Kidney (tissue), 14 donors: ENCODE results near the gene NRP1. TPM values are rescaled to one million over a fixed set of nuclear protein-coding genes. Genes with fewer than 3 reads are reported as not detected.

ENCODE experiments used
- DNase-seq, 5 donors: peaks; one replicate each; pipeline ENCODE4 v3.0.0-alpha.2; 2013 to 2020
- FAIRE-seq: peaks from 2 replicates; lab custom pipeline; 2012; peaks lifted over from hg19 to GRCh38; lab: Jason Lieb, UNC
- H3K27ac ChIP-seq, 2 donors: one replicate each; pipeline ENCODE4 v1.7.0; 2013; ENCODE audit warnings: low read depth in 2 of 2, low read length in 2 of 2, inconsistent platforms in 1 of 2
- H3K27me3 ChIP-seq: one replicate; pipeline ENCODE4 v1.7.1; 2013; ENCODE audit warnings: low read length, inconsistent platforms; ENCODE audit not compliant: control insufficient read depth, insufficient read depth
- H3K36me3 ChIP-seq, 3 donors: one replicate each; pipeline versions ENCODE4 v1.7.0 to v1.7.1; 2013; ENCODE audit warnings: low read length in 3 of 3, control low read depth in 1 of 3, inconsistent platforms in 1 of 3; ENCODE audit not compliant: insufficient read depth in 3 of 3, control insufficient read depth in 2 of 3
- H3K4me1 ChIP-seq, 3 donors: one replicate each; pipeline versions ENCODE4 v1.7.0 to v1.7.1; 2013; ENCODE audit warnings: low read length in 3 of 3, inconsistent platforms in 1 of 3, low read depth in 1 of 3; ENCODE audit not compliant: control insufficient read depth in 2 of 3, insufficient read depth in 2 of 3
- H3K4me3 ChIP-seq, 3 donors: one replicate each; pipeline versions ENCODE4 v1.7.0 to v1.8.1; 2013; ENCODE audit warnings: low read length in 3 of 3, control low read depth in 1 of 3, inconsistent platforms in 1 of 3
- H3K9ac ChIP-seq, 3 donors: one replicate each; pipeline versions ENCODE4 v1.7.0 to v1.7.1; 2013; ENCODE audit warnings: low read length in 3 of 3, control low read depth in 1 of 3, inconsistent platforms in 1 of 3
- H3K9me3 ChIP-seq, 3 donors: one replicate each; pipeline versions ENCODE4 v1.7.0 to v1.7.1; 2013; ENCODE audit warnings: low read length in 3 of 3, control low read depth in 1 of 3, inconsistent platforms in 1 of 3; ENCODE audit not compliant: control insufficient read depth in 2 of 3, insufficient read depth in 1 of 3
- CTCF ChIP-seq: IDR thresholded peaks from 3 replicates; pipeline ENCODE4 v1.5.1; 2012; ENCODE audit warnings: mild to moderate bottlenecking, moderate library complexity, borderline replicate concordance; ENCODE audit not compliant: insufficient read depth; ENCODE audit errors: extremely low read depth
- intact Hi-C: fragments of 100-400 bp; cut with DNase I; formaldehyde crosslinking; loops from one replicate; pipeline ENCODE4 v1.11.1; 2022
- polyA plus RNA-seq: library from polyadenylated mRNA; stranded (reverse); fragments of 350-450 nt; fragmentation: Illumina TruSeq; extraction: RNeasy Lipid Tissue Mini Kit (QIAGEN cat#74804); gene quantifications from one replicate; pipeline ENCODE4 v1.2.3, GENCODE V29; 2014; ENCODE audit warnings: low read depth, low replicate concordance; ENCODE audit not compliant: insufficient read depth
- total RNA-seq: library from RNA; stranded (reverse); fragmentation: NEBNext Ultra II Directional; extraction: Animal tissue kit (Norgen Biotek cat#: 25700); gene quantifications from one replicate; pipeline ENCODE4 v1.2.1, GENCODE V29; 2021
- donor health status: control.
- donor health status: control.
- donor health status: control.
- donor health status: control.
- donor health status: control.
- donor health status: DM: yes; HTN: yes; CAD: no.
- donor health status: Normal renal cell carcinoma (clear cell type).

Gene NRP1
- total and polyA plus RNA-seq, 2 donors from 2014 or later, result 40.5 to 243 TPM

- H3K27ac ChIP-seq, result no peak overlapping the region
- H3K9ac ChIP-seq, result no peak overlapping the region
- FAIRE-seq (no peak), DNase-seq (no peak)
- no peaks in the 10 kb centered on the region for H3K27me3 ChIP-seq
- no peak overlapping the region for H3K4me3 ChIP-seq
- H3K9me3 ChIP-seq, result no peaks in the 10 kb centered on the region
- intact Hi-C loops, result no loop called here
- no peak for TF ChIP-seq CTCF
- H3K36me3 ChIP-seq, result no peaks in the 10 kb centered on the region
- peaks cover 0 to 8% (median 0%) of the 10 kb centered on the region in 3 donors for H3K4me1 ChIP-seq
Measured at GRCh38 chr10:33345236-33345635, 10.8 kb upstream of the NRP1 start.

GRCh38 chr10:33344676-33345075 is 10.2 kb upstream of the NRP1 start:
- intact Hi-C loops, result no loop called here
- H3K4me3 ChIP-seq, result no peak overlapping the region
- no peak for FAIRE-seq
- H3K36me3 ChIP-seq, result no peaks in the 10 kb centered on the region
- H3K4me1 ChIP-seq, result peaks cover 0 to 8% (median 0%) of the 10 kb centered on the region in 3 donors
- no peak overlapping the region for H3K27ac ChIP-seq
- H3K9ac ChIP-seq, result no peak overlapping the region
- TF ChIP-seq CTCF, result no peak
- H3K27me3 ChIP-seq, result no peaks in the 10 kb centered on the region
- H3K9me3 ChIP-seq, result no peaks in the 10 kb centered on the region
- DNase-seq, result no peak

GRCh38 chr10:33341637-33342036 is 7.2 kb upstream of the NRP1 start:
- H3K4me1 ChIP-seq, result peaks cover 0 to 8% (median 2%) of the 10 kb centered on the region in 3 donors
- intact Hi-C loops, result no loop called here
- H3K9me3 ChIP-seq, result no peaks in the 10 kb centered on the region
- no peak overlapping the region for H3K27ac ChIP-seq
- H3K4me3 ChIP-seq, result no peak overlapping the region
- no peaks in the 10 kb centered on the region for H3K27me3 ChIP-seq
- no peak for TF ChIP-seq CTCF
- H3K9ac ChIP-seq, result no peak overlapping the region
- H3K36me3 ChIP-seq, result no peaks in the 10 kb centered on the region
- peak; percentile 13 for FAIRE-seq
- no peak for DNase-seq
